CD14-positive monocyte (primary cell): ENCODE results near the gene FRMPD4. TPM values are rescaled to one million over a fixed set of nuclear protein-coding genes. Genes with fewer than 3 reads are reported as not detected.

ENCODE experiments used
- DNase-seq, 3 donors: peaks; one replicate each; pipeline ENCODE4 v3.0.0-alpha.2; 2011 to 2022
- H2AFZ ChIP-seq: 2 replicates; pipeline ENCODE4 v1.6.0; 2012; ENCODE audit warnings: mild to moderate bottlenecking, low read depth, low read length, inconsistent platforms; ENCODE audit not compliant: insufficient read depth, poor library complexity, severe bottlenecking
- H3K27ac ChIP-seq, 2 donors: 1 replicate in 1 of 2; 2 replicates in 1 of 2; pipeline ENCODE4 v1.5.1; 2012 to 2013; ENCODE audit warnings: low read length in 2 of 2, control low read depth in 1 of 2, inconsistent platforms in 1 of 2, low read depth in 1 of 2, mild to moderate bottlenecking in 1 of 2
- H3K27me3 ChIP-seq, 2 donors: one replicate each; pipeline versions ENCODE4 v1.6.0 to v1.6.1; 2011 to 2013; ENCODE audit warnings: low read length in 2 of 2; ENCODE audit not compliant: control insufficient read depth in 2 of 2, insufficient read depth in 2 of 2
- H3K36me3 ChIP-seq, 2 donors: replicated peaks in 1 of 2; 1 replicate in 1 of 2; 2 replicates in 1 of 2; pipeline versions ENCODE4 v1.5.1 to v1.6.1; 2012 to 2013; ENCODE audit warnings: low read length in 2 of 2, control low read depth in 1 of 2, inconsistent platforms in 1 of 2, mild to moderate bottlenecking in 1 of 2; ENCODE audit not compliant: insufficient read depth in 2 of 2, control insufficient read depth in 1 of 2
- H3K4me1 ChIP-seq, 2 donors: 1 replicate in 1 of 2; 2 replicates in 1 of 2; pipeline versions ENCODE4 v1.5.1 to v1.6.1; 2012 to 2013; ENCODE audit warnings: low read length in 2 of 2, control low read depth in 1 of 2, inconsistent platforms in 1 of 2, mild to moderate bottlenecking in 1 of 2, moderate library complexity in 1 of 2; ENCODE audit not compliant: insufficient read depth in 2 of 2, control insufficient read depth in 1 of 2
- H3K4me2 ChIP-seq: replicated peaks from 2 replicates; pipeline ENCODE3; 2012; ENCODE audit warnings: low read length, moderate library complexity, mild to moderate bottlenecking; ENCODE audit not compliant: poor library complexity, severe bottlenecking; ENCODE audit errors: extremely low read depth
- H3K4me3 ChIP-seq, 3 experiments: fragments of 200-600 bp in 1 of 3; sonication (generic) in 1 of 3; replicated peaks in 1 of 3; 1 replicate in 2 of 3; 2 replicates in 1 of 3; pipeline ENCODE4 v1.5.1; 2011 to 2013; ENCODE audit warnings: low read length in 3 of 3, mild to moderate bottlenecking in 3 of 3, control low read depth in 2 of 3, low read depth in 2 of 3, inconsistent platforms in 1 of 3, moderate library complexity in 1 of 3
- H3K79me2 ChIP-seq: 2 replicates; pipeline ENCODE4 v1.6.0; 2012; ENCODE audit warnings: mild to moderate bottlenecking, control low read depth, inconsistent platforms, low read length, moderate library complexity; ENCODE audit not compliant: insufficient read depth
- H3K9ac ChIP-seq: 2 replicates; pipeline ENCODE4 v1.6.0; 2017; ENCODE audit warnings: low read length, mild to moderate bottlenecking; ENCODE audit not compliant: insufficient read depth, poor library complexity, severe bottlenecking
- H3K9me3 ChIP-seq, 2 donors: replicated peaks in 1 of 2; 1 replicate in 1 of 2; 2 replicates in 1 of 2; pipeline versions ENCODE4 v1.5.1 to v1.6.1; 2012 to 2013; ENCODE audit warnings: low read length in 2 of 2, control low read depth in 1 of 2; ENCODE audit not compliant: control insufficient read depth in 1 of 2, insufficient read depth in 1 of 2
- H4K20me1 ChIP-seq: 2 replicates; pipeline ENCODE4 v1.6.0; 2012; ENCODE audit warnings: mild to moderate bottlenecking, low read length, control low read depth, moderate library complexity; ENCODE audit not compliant: insufficient read depth
- H3K27ac Mint-ChIP-seq, 7 donors: one replicate each; pipeline ENCODE4 v1.8.0; 2020; ENCODE audit warnings: mild to moderate bottlenecking in 7 of 7, mixed read lengths in 7 of 7, moderate library complexity in 6 of 7, inconsistent platforms in 2 of 7
- H3K27me3 Mint-ChIP-seq, 3 donors: one replicate each; pipeline ENCODE4 v1.8.0; 2021 to 2022; ENCODE audit warnings: low read depth in 3 of 3, mild to moderate bottlenecking in 3 of 3, mixed read lengths in 3 of 3, moderate library complexity in 3 of 3, inconsistent platforms in 1 of 3
- H3K36me3 Mint-ChIP-seq, 2 donors: one replicate each; pipeline ENCODE4 v1.8.0; 2020; ENCODE audit warnings: mixed read lengths in 2 of 2, inconsistent platforms in 1 of 2, mild to moderate bottlenecking in 1 of 2
- H3K4me1 Mint-ChIP-seq: one replicate; pipeline ENCODE4 v1.8.0; 2020; ENCODE audit warnings: mild to moderate bottlenecking, mixed read lengths
- H3K4me3 Mint-ChIP-seq, 2 donors: one replicate each; pipeline ENCODE4 v1.8.0; 2020; ENCODE audit warnings: mild to moderate bottlenecking in 2 of 2, mixed read lengths in 2 of 2, moderate library complexity in 1 of 2
- H3K9me3 Mint-ChIP-seq, 7 donors: one replicate each; pipeline ENCODE4 v1.8.0; 2020 to 2022; ENCODE audit warnings: mixed read lengths in 7 of 7, mild to moderate bottlenecking in 6 of 7, moderate library complexity in 6 of 7, inconsistent platforms in 2 of 7
- WGBS: methylation state at CpG from one replicate; pipeline ENCODE4 v1.1.5; 2013; ENCODE audit warnings: missing lambda C conversion rate; ENCODE audit not compliant: insufficient coverage; 5-methylcytosine and 5-hydroxymethylcytosine counted together
- intact Hi-C, 2 donors: fragments of 100-400 bp; cut with micrococcal nuclease; formaldehyde crosslinking; loops; one replicate each; pipeline versions ENCODE4 v1.15.0 to v1.15.1; 2023
- polyA plus RNA-seq, 3 donors: library from polyadenylated mRNA; depleted of rRNA in 1 of 3; unstranded in 2 of 3; stranded (reverse) in 1 of 3; fragments of 300-500 nt in 2 of 3; fragments of >200 nt in 1 of 3; fragmentation: Illumina TruSeq in 2 of 3; gene quantifications; 1 replicate in 2 of 3; 2 replicates in 1 of 3; pipeline ENCODE4 v1.2.3, GENCODE V29; 2012 to 2021
- TF ChIP-seq, protein P1 (sequence below): fragments of 200-600 bp; IDR thresholded peaks from one replicate; pipeline ENCODE4 v1.8.0; 2022; ENCODE audit warnings: antibody characterized with exemption, mild to moderate bottlenecking

Gene FRMPD4
- polyA plus RNA-seq, 3 donors: not detected

DNA sequence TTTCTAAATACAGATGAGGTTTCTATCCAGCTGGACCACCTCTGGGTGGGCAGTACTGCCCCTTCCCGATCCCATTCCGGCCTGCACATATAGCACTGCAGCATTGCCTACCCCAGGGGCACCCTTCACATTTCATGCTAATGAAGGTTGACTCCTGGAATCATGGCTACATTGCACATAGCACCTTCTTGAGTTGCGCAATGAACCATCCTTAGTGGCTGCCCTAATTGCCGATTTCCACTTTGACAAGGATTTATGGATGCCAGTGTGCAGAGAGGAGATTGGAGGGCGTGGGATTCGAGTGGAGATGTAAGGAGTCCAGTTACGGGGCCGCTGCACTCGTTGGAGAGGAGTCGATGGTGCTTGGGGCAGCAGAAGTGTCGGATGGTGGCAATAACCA is 229.0 kb downstream of the FRMPD4 start:
- Histone ChIP-seq H3K27me3 (no peaks in the 10 kb centered on the region), H4K20me1 (no peaks in the 10 kb centered on the region), H3K9me3 (no peaks in the 10 kb centered on the region), H3K79me2 (no peaks in the 10 kb centered on the region), H2AFZ (no peak overlapping the region), H3K4me1 (no peaks in the 10 kb centered on the region), H3K4me3 (no peak overlapping the region), H3K4me2 (no peak overlapping the region), H3K36me3 (no peaks in the 10 kb centered on the region), H3K27ac (no peak overlapping the region), H3K9ac (no peak overlapping the region)
- Mint-ChIP-seq H3K27ac (no peak overlapping the region), H3K27me3 (peaks cover 0 to 3% (median 0%) of the 10 kb centered on the region in 3 donors), H3K4me1 (no peaks in the 10 kb centered on the region), H3K4me3 (no peak overlapping the region), H3K36me3 (no peaks in the 10 kb centered on the region), H3K9me3 (peaks cover 0 to 13% (median 4%) of the 10 kb centered on the region in 7 donors)
- intact Hi-C loops: no loop called here
- TF ChIP-seq, protein P1, sequence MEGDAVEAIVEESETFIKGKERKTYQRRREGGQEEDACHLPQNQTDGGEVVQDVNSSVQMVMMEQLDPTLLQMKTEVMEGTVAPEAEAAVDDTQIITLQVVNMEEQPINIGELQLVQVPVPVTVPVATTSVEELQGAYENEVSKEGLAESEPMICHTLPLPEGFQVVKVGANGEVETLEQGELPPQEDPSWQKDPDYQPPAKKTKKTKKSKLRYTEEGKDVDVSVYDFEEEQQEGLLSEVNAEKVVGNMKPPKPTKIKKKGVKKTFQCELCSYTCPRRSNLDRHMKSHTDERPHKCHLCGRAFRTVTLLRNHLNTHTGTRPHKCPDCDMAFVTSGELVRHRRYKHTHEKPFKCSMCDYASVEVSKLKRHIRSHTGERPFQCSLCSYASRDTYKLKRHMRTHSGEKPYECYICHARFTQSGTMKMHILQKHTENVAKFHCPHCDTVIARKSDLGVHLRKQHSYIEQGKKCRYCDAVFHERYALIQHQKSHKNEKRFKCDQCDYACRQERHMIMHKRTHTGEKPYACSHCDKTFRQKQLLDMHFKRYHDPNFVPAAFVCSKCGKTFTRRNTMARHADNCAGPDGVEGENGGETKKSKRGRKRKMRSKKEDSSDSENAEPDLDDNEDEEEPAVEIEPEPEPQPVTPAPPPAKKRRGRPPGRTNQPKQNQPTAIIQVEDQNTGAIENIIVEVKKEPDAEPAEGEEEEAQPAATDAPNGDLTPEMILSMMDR: no peak
- 77% methylated on average over 9 of the region's 11 CpGs for WGBS
- DNase-seq: no peak

DNA sequence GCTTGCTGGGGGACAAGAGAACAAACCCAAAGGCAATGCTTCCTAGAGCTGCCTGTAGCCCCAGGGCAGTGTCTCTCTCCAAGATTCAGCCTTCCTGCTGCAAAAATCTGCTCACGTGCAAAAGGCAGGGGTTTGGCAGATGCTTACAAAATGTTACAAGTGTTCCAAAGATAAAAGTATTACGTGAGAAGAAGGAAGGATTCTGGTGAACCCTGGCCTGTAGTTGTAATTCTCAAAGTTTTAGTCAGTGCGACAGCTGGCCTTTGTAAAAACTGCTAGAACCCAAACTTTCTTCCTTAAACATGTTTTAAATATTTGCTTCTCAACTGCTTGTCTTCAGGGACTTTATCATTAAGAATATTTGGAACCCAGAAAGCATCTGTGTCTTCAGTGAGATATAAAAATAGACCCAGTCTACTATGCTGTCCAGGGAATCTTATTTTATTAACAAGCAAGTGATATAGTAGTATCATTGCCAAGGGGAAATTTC is 232.3 kb downstream of the FRMPD4 start:
- H2AFZ ChIP-seq: no peak overlapping the region
- no peaks in the 10 kb centered on the region for H3K36me3 ChIP-seq
- no peak overlapping the region for H3K9ac ChIP-seq
- no peak overlapping the region for H3K4me2 ChIP-seq
- Mint-ChIP-seq H3K27ac (no peak overlapping the region), H3K4me3 (no peak overlapping the region), H3K36me3 (no peaks in the 10 kb centered on the region), H3K4me1 (no peaks in the 10 kb centered on the region), H3K9me3 (peaks cover 0 to 10% (median 0%) of the 10 kb centered on the region in 7 donors), H3K27me3 (peaks cover 0 to 2% (median 0%) of the 10 kb centered on the region in 3 donors)
- no peak overlapping the region for H3K4me3 ChIP-seq
- no peaks in the 10 kb centered on the region for H3K27me3 ChIP-seq
- H3K4me1 ChIP-seq: no peaks in the 10 kb centered on the region
- no peaks in the 10 kb centered on the region for H3K9me3 ChIP-seq
- no peak for DNase-seq
- intact Hi-C loops: no loop called here
- no CpG with 5 or more reads among the region's 3 CpGs for WGBS
- H4K20me1 ChIP-seq: no peaks in the 10 kb centered on the region
- H3K79me2 ChIP-seq: no peaks in the 10 kb centered on the region
- TF ChIP-seq, protein P1: no peak
- H3K27ac ChIP-seq: no peak overlapping the region
